ENCODE results near the gene NOC4L. TPM values are rescaled to one million over a fixed set of nuclear protein-coding genes. Genes with fewer than 3 reads are reported as not detected.

Gene NOC4L
- total and polyA plus RNA-seq, 11 donors: 7.9 to 21.1 (median 10.3) TPM

GRCh38 chr12:132199526-132200319 lies 55.5 kb downstream of the NOC4L start:
- Histone ChIP-seq H3K4me1 (no peaks in the 10 kb centered on the region), H3K4me3 (no peak overlapping the region), H3K27ac (no peak overlapping the region), H3K9me3 (no peaks in the 10 kb centered on the region), H3K36me3 (no peaks in the 10 kb centered on the region), H3K27me3 (peaks cover 7 to 39% (median 17%) of the 10 kb centered on the region in 9 donors)
- peak in 1 of 5 donors; percentile 46 for DNase-seq
- TF ChIP-seq CTCF (IDR thresholded peaks at IDR 0.05): no peak
- 75 to 87% (median 77%) methylated on average over 9 to 24 of the region's 24 CpGs for WGBS, 4 donors
- no peak for ATAC-seq
- intact Hi-C loops (cut with DNase I): no loop called here

- Histone ChIP-seq H3K27ac (no peak overlapping the region), H3K4me1 (peaks cover 0 to 9% (median 0%) of the 10 kb centered on the region in 12 donors), H3K4me3 (no peak overlapping the region), H3K36me3 (no peaks in the 10 kb centered on the region), H3K9me3 (no peaks in the 10 kb centered on the region), H3K27me3 (peaks cover 16 to 50% (median 28%) of the 10 kb centered on the region in 9 donors)
- TF ChIP-seq POLR2A (IDR thresholded peaks at IDR 0.05): no peak
- TF ChIP-seq CTCF (IDR thresholded peaks at IDR 0.05): no peak
- intact Hi-C loops (cut with DNase I): no loop called here
- peak in 1 of 5 donors; percentile 27 for DNase-seq
- whole genome bisulfite sequencing, 4 donors: 81 to 93% (median 84%) methylated on average over 16 to 19 of the region's 19 CpGs
- ATAC-seq: no peak
Measured at GRCh38 chr12:132200800-132201199, 56.5 kb downstream of the NOC4L start.

- DNase-seq: peak in 1 of 5 donors; percentile 40
Measured at GRCh38 chr12:132201391-132202120, 57.3 kb downstream of the NOC4L start.

More at GRCh38 chr12:132201391-132202120, 57.3 kb downstream of the NOC4L start:
- Histone ChIP-seq H3K36me3 (no peaks in the 10 kb centered on the region), H3K27me3 (peaks cover 21 to 58% (median 32%) of the 10 kb centered on the region in 9 donors), H3K4me3 (no peak overlapping the region), H3K9me3 (no peaks in the 10 kb centered on the region), H3K4me1 (peaks cover 0 to 11% (median 0%) of the 10 kb centered on the region in 12 donors), H3K27ac (no peak overlapping the region)
- intact Hi-C loops (cut with DNase I): no loop called here
- 78 to 88% (median 82%) methylated on average over 8 to 23 of the region's 23 CpGs for WGBS, 4 donors
- TF ChIP-seq POLR2A (IDR thresholded peaks at IDR 0.05): no peak
- TF ChIP-seq CTCF (IDR thresholded peaks at IDR 0.05): no peak
- ATAC-seq: no peak

Other genes with a start within 250 kb of the NOC4L start
- gene ULK1, start 249.8 kb upstream of the NOC4L start, total RNA-seq: 10 to 100 TPM; 21.9 to 56.0 (median 42.4) TPM
- gene ULK1, start 249.8 kb upstream of the NOC4L start, polyA plus RNA-seq: 10 to 100 TPM; 23.0 to 24.7 TPM
- 10 to 100 TPM in 2 of 9 donors, 1 to 10 TPM in 7; 6.1 to 10.7 (median 8.1) TPM for gene PUS1, start 215.2 kb upstream of the NOC4L start, total RNA-seq
- 10 to 100 TPM in 1 of 2 donors, 1 to 10 TPM in 1; 8.8 to 13.5 TPM for gene PUS1, start 215.2 kb upstream of the NOC4L start, polyA plus RNA-seq
- gene EP400, start 194.5 kb upstream of the NOC4L start, total RNA-seq: 10 to 100 TPM; 10.3 to 27.8 (median 18.3) TPM
- 10 to 100 TPM in 1 of 2 donors, 1 to 10 TPM in 1; 9.8 to 10.5 TPM for gene EP400, start 194.5 kb upstream of the NOC4L start, polyA plus RNA-seq
- 1 to 10 TPM; 4.1 to 9.9 (median 8.5) TPM for gene DDX51, start 138 bp upstream of the NOC4L start, total RNA-seq
- 10 to 100 TPM; 12.8 to 14.7 TPM for gene DDX51, start 138 bp upstream of the NOC4L start, polyA plus RNA-seq
- gene GALNT9, start 185.1 kb downstream of the NOC4L start, total RNA-seq: 10 to 100 TPM in 1 of 9 donors, not detected in 8; 10.3 TPM
- not detected for gene GALNT9, start 185.1 kb downstream of the NOC4L start, polyA plus RNA-seq